IPS DF 4.7 (cell line): ENCODE results near the gene CDKN2AIPNL.
"Not testable (repeated sequence)": the region's sequence is repeated elsewhere in the genome, so short reads cannot be mapped to it uniquely, and the experiment has no call there.

ENCODE experiments used
- DNase-seq: peaks from one replicate; pipeline ENCODE4 v3.0.0-alpha.2; 2013; ENCODE audit warnings: low spot score; ENCODE audit errors: extremely low read depth

Gene CDKN2AIPNL

DNA sequence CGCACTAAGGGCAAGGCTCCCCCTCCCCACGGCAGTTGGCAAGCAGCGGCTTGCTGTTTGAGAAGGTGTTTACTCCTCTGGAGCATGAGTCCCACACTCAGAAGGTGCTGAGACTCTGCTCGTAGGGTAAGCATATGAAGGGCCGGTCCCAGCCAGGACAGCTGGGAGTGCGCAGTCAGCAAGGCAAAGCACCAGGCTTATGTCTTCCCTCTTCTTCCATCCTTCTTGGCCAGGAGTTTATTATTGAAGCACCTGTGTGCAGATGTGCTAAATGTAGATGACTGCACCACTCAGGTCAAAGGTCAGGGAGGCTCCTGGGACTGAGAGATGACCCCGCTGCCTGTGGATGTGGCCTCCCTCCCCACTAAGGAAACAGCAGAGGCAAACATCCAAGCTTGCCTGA, 27.0 kb upstream of the CDKN2AIPNL start:
- no peak for DNase-seq

DNA sequence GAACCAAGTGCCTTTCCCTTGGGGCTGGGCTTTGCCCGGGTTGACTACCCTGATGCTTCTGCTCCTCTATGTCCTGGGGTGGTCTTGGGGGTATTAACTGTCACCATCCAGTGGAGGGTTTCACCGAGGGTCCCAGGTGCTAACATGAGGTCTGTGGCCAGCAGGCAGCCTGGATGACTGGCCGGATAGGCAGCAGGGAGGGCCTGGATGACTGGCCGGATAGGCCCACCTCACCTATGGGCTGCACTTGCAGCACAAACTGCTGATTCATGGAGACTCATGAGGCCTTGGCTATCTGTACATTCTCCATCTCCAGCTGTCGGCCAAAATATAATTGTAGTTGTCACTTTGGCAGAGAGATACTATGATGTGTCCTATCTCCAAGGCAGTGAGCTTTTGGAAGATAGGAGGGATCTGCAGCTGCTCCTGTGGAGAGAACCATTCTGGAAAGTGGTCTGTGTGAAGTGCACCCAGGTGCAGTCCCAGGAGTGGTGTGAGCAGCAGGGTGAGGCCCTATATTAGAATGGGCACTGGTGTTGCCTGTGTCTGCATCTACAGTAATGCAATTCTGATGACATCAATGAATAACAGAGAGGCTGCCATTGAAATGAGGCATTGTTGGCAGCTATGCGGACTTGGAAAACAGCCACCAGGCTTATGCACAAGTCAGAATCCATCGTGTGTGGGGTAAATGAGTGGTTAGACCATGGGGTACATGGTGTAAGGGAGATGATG, 26.3 kb upstream of the CDKN2AIPNL start:
- no peak for DNase-seq

GRCh38 chr5:134437340-134437846, 25.7 kb upstream of the CDKN2AIPNL start:
- no peak for DNase-seq

GRCh38 chr5:134436523-134437339, 25.1 kb upstream of the CDKN2AIPNL start:
- DNase-seq = no peak

DNA sequence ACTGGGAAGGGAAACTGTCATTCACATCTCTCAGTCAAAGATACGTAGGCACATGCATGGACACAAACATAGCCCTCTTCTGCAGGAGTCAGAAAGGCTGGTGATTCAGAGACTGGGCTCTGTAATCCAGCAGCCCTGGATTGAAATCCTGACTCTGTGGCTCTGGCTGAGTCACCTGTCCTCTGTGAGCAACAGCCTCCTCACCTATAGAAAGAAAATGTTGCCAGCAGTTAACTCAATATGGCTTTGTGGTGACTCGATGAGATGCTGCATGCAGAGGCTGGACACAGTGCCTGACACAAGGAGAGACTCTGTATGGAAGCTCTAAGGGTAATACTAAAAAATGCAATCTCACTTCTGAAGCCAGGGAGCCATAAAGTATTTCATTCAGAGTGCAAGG, 23.9 kb upstream of the CDKN2AIPNL start:
- no peak for DNase-seq

DNA sequence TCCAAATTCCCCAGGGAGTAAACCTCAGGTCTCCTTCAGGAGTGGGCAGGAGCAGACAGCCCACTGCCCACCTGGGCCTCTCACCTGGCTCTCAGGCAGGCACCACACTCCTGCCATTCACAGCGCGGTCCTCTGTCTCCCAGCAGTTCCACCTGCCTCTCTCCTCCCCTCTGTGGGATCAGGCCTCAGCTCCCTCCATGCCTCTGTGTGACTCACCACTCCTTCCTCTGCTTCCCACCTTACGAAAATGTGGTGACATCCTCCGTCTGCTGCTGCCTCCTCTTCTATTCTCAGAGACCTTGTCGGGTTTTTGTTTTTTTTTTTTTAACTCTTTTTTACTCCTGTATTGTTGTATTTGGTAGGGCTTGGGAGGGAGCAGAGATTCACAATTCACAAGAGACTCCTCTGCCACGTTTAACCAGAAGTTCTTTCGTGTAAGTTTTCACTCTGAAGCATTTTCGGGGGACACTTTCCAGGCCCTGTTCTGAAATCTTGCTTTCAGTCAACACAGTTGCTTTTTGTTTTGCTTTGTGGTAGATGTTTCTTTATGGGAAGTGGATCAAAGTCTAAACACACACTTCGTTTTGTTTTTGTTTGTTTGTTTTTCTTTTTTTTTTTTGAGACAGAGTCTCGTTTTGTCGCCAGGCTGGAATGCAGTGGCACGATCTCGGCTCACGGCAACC, 21.1 kb upstream of the CDKN2AIPNL start:
- DNase-seq = no peak

- DNase-seq = no peak
Observed at GRCh38 chr5:134432174-134432573, 20.5 kb upstream of the CDKN2AIPNL start.

- no peak for DNase-seq
Observed at GRCh38 chr5:134430001-134430569, 18.4 kb upstream of the CDKN2AIPNL start.

DNA sequence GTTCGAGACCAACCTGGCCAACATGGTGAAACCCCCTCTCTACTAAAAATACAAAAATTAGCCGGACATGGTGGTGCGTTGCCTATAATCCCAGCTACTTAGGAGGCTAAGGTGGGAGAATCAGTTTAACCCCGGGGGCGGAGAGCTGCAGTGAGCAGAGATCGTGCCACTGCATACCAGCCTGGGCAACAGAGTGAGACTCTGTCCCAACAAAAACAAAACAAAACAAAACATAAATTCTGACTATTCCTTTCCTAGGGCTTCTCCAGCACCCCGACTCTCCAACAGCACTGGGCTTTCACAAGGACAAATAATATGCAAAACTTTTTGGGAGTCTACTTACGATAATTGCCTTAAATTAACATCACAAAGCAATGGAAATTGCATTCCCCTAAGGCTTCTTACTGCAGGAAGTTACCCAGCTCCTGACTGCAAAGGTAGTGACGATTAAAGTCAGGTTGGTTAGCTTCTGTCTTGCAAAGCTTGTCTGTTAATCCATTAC, 15.9 kb upstream of the CDKN2AIPNL start:
- DNase-seq = peak; percentile 91

DNA sequence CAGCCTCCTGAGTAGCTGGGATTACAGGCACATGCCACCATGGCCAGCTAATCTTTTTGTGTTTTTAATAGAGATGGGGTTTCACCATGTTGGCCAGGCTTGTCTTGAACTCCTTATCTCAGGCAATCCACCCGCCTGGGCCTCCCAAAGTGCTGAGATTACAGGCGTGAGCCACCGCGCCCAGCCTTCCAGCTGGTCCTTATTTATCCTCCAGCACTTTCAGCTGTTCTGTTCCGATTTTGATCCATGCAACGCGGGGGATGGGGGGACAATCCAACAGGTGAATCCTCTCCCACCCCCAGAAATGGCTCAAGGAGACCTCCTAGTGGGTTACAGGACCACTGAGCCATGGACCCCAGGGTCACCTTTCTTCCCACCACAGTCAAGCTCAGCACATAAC, 14.7 kb upstream of the CDKN2AIPNL start:
- no peak for DNase-seq

DNA sequence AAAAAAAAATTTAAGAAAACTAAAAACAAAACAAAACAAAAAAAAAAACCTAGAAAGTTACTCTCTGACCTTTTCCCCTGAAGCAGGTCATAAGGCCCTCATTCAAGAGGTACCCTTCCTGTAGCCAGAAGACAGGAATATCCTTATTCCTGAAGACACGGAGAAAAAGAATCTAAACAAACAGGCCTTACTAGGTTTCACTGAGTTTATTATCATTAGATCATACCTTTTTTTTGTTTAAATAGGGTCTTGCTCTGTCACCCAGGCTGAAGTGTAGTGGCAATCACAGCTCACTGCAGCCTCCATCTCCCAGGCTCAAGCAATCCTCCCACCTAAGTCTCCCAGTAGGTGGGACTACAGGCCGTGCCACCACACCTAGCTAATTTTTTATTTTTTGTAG, 11.7 kb upstream of the CDKN2AIPNL start:
- no peak for DNase-seq

GRCh38 chr5:134422791-134423365, 11.2 kb upstream of the CDKN2AIPNL start:
- no peak for DNase-seq

- not testable (repeated sequence) for DNase-seq
Observed at GRCh38 chr5:134421038-134421437, 9.4 kb upstream of the CDKN2AIPNL start.

- DNase-seq = no peak
Observed at GRCh38 chr5:134420343-134420742, 8.7 kb upstream of the CDKN2AIPNL start.

DNA sequence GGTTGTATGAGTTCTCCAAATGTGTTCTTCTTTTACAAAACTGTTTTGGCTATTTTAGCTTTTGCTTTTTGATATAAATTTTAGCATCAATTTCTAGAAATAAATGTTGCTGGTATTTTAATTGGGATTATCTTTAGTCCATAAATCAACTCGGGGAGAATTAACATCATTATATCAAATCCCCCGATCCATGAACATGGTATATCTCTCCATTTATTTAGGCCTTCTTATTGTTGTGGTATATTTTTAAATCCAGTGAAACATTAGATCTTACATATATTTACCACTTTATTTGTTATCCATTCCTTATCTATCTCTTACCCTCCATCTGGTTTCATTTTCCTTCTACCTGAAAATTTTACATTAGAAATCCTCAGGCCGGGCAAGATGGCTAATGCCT, 7.3 kb upstream of the CDKN2AIPNL start:
- no peak for DNase-seq

DNA sequence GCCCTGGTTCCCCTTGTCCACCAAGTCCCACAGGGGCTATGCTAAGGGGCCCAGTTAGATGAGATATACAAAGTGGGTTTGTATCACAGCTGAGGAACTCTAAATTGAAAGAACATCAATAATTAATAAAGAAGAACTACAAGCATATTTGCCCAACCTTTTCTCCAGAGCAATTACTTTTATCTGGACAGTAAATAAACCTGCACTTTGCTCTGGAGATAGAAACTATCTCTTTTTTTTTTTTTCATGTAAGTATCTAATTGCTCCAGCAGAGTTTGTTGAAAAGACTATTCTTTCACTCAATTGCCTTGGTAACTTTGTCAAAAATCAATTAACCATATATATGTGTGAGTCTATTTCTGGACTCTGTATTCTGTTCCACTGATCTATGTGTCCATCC, 6.0 kb upstream of the CDKN2AIPNL start:
- no peak for DNase-seq

- DNase-seq = no peak
Observed at GRCh38 chr5:134413046-134413445, 1.4 kb upstream of the CDKN2AIPNL start.

DNA sequence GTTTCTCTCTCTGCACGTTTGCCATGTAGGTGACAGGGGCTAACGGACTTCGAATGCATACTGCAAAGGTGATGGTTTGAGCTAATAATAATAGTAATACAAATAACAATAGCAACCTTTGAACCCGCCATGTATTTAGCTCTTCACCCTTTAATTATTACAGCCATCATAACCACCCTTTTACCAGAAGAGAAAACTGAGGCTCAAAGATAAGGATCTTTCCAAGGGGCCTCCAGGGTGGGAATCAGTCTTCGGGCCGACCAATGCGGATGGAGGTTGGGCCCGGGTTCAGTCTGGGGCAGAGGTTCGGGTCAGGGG, 494 bp downstream of the CDKN2AIPNL start:
- DNase-seq = no peak

DNA sequence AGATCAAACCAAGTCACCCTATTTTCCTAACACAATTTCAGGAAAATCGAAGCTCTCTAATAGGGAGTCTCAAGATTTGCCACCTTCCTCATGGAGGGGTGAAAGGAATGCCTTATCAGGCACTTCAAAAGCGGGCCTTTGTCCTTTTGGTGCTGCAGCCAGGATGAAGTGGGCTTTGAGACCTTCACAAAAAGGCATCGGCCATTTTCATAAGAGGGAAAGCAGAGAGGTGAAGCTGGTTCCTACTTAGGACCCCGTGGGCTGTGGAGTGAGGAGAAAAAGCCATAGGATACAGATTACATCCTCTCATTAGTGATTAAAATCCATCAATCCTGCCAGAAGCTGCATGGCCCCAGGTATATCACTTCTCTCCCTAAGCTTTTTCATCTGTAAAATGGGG, 859 bp downstream of the CDKN2AIPNL start:
- DNase-seq = no peak

DNA sequence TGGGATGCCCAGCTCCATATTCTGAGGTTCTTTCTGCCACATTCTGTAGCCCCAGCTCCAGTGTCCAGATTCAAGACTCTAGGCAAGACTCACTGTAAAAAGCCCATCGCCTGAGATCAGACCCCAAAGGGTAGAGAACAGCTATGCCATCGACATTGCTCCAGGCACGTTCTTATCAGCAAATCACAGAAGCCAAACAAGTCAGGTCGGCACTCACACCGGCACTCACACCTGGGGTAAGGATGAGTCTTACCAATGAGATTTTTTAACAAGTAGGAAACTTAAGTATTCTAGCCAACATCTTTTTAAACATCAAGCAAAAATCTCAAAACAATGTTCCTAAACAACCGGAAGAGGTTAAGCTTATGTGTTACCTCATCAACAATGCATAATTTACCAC, 2.4 kb downstream of the CDKN2AIPNL start:
- DNase-seq = no peak

- no peak for DNase-seq
Observed at GRCh38 chr5:134406390-134406789, 5.3 kb downstream of the CDKN2AIPNL start.
